ENCODE measurements around the gene PRG3. TPM values are rescaled to one million over a fixed set of nuclear protein-coding genes. Genes with fewer than 3 reads are reported as not detected.
A peak's percentile ranks its signal among the peaks of the same experiment; 100 is the strongest.

The PRG3 gene
- total and polyA plus RNA-seq, 2 of the 13 experiments (the other 11 are each of a cell fraction or from before 2014, with no cell fraction given), result not detected

DNA sequence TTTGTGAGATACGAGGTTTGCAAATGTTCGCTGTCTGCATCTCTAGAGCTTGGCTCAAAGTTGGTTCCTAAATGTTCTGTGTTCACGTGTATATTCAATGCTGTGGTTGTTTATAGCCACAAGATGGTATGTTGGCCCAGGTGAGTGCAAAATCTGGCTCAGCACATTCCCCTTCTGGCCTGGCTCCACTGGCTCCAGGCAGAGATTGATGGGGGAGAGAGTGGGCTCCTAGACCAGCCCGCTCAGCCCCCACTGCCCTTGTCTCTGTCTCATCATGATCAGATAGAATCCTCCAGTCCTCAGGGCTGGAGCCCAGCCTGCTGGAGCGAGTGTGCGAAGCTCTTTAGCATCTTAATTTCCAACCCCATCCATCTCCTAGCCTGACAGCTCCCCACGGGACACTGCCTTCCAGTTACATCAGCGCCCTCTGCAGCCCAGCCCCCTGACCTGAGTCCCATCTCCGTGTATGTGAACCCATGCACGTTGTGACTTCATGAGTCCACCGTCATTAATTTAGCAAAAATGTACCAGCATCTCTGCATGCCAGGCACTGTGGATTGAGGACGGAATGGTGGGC, 40.8 kb downstream of the PRG3 start (continued):
- TF ChIP-seq CTCF (CRISPR knock-in tag; IDR thresholded peaks at IDR 0.05) (peak; percentile 83), PAF1 (CRISPR knock-in tag; IDR thresholded peaks at IDR 0.05) (no peak), SMC3 (IDR thresholded peaks at IDR 0.05; ENCODE audit: low read length) (peak; percentile 24; the same call in 1 of the 2 replicates), BCL3 (CRISPR knock-in tag; IDR thresholded peaks at IDR 0.05) (no peak), NR0B2 (CRISPR knock-in tag; IDR thresholded peaks at IDR 0.05) (no peak), RERE (CRISPR knock-in tag; IDR thresholded peaks at IDR 0.05; ENCODE audit: low read depth) (no peak), ZFAT (CRISPR knock-in tag; conservative IDR thresholded peaks at IDR 0.05) (no peak), PAXIP1 (CRISPR knock-in tag; conservative IDR thresholded peaks at IDR 0.05) (no peak)
- TF ChIP-seq, protein P1, sequence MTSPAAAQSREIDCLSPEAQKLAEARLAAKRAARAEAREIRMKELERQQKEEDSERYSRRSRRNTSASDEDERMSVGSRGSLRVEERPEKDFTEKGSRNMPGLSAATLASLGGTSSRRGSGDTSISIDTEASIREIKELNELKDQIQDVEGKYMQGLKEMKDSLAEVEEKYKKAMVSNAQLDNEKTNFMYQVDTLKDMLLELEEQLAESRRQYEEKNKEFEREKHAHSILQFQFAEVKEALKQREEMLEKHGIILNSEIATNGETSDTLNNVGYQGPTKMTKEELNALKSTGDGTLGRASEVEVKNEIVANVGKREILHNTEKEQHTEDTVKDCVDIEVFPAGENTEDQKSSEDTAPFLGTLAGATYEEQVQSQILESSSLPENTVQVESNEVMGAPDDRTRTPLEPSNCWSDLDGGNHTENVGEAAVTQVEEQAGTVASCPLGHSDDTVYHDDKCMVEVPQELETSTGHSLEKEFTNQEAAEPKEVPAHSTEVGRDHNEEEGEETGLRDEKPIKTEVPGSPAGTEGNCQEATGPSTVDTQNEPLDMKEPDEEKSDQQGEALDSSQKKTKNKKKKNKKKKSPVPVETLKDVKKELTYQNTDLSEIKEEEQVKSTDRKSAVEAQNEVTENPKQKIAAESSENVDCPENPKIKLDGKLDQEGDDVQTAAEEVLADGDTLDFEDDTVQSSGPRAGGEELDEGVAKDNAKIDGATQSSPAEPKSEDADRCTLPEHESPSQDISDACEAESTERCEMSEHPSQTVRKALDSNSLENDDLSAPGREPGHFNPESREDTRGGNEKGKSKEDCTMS (CRISPR knock-in tag; conservative IDR thresholded peaks at IDR 0.05), result no peak
- TF ChIP-seq, protein P2, sequence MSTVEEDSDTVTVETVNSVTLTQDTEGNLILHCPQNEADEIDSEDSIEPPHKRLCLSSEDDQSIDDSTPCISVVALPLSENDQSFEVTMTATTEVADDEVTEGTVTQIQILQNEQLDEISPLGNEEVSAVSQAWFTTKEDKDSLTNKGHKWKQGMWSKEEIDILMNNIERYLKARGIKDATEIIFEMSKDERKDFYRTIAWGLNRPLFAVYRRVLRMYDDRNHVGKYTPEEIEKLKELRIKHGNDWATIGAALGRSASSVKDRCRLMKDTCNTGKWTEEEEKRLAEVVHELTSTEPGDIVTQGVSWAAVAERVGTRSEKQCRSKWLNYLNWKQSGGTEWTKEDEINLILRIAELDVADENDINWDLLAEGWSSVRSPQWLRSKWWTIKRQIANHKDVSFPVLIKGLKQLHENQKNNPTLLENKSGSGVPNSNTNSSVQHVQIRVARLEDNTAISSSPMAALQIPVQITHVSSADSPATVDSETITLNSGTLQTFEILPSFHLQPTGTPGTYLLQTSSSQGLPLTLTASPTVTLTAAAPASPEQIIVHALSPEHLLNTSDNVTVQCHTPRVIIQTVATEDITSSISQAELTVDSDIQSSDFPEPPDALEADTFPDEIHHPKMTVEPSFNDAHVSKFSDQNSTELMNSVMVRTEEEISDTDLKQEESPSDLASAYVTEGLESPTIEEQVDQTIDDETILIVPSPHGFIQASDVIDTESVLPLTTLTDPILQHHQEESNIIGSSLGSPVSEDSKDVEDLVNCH (CRISPR knock-in tag; IDR thresholded peaks at IDR 0.05), result no peak

Data from HepG2 (cell line).